ENCODE data around the gene GPRC5B.

DNA sequence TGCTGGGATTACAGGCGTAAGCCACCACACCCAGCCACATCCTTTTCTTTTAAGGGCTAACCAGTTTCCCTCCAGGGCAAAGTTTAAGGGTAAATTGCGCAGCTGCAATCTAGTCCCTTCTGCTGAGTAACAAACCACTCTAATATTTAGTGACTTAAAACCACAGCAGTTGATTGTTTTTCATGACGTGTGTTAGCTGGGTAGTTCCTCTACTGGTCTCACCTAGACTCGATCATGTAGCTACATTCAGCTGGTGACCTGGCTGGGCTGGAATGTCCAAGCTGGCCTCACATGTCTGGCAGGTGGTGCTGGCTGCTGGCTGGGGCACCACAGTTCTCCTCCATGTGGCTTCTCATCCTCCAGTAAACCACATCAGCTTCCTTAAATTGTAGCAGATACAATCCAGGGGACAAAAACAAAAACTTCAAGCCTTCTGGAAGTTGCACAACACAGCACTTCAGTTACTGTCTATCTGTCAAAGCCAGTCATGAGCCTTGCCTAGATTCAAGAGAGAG, 75.5 kb downstream of the GPRC5B start:
- no peak for TF ChIP-seq EZH2 (optimal IDR thresholded peaks at IDR 0.05; ENCODE audit: low read depth, low read length)
- TF ChIP-seq, protein P1, sequence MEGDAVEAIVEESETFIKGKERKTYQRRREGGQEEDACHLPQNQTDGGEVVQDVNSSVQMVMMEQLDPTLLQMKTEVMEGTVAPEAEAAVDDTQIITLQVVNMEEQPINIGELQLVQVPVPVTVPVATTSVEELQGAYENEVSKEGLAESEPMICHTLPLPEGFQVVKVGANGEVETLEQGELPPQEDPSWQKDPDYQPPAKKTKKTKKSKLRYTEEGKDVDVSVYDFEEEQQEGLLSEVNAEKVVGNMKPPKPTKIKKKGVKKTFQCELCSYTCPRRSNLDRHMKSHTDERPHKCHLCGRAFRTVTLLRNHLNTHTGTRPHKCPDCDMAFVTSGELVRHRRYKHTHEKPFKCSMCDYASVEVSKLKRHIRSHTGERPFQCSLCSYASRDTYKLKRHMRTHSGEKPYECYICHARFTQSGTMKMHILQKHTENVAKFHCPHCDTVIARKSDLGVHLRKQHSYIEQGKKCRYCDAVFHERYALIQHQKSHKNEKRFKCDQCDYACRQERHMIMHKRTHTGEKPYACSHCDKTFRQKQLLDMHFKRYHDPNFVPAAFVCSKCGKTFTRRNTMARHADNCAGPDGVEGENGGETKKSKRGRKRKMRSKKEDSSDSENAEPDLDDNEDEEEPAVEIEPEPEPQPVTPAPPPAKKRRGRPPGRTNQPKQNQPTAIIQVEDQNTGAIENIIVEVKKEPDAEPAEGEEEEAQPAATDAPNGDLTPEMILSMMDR (IDR thresholded peaks at IDR 0.05; ENCODE audit: low read length) = no peak
